ENCODE results near the gene TTLL11.

TTLL11 gene

DNA sequence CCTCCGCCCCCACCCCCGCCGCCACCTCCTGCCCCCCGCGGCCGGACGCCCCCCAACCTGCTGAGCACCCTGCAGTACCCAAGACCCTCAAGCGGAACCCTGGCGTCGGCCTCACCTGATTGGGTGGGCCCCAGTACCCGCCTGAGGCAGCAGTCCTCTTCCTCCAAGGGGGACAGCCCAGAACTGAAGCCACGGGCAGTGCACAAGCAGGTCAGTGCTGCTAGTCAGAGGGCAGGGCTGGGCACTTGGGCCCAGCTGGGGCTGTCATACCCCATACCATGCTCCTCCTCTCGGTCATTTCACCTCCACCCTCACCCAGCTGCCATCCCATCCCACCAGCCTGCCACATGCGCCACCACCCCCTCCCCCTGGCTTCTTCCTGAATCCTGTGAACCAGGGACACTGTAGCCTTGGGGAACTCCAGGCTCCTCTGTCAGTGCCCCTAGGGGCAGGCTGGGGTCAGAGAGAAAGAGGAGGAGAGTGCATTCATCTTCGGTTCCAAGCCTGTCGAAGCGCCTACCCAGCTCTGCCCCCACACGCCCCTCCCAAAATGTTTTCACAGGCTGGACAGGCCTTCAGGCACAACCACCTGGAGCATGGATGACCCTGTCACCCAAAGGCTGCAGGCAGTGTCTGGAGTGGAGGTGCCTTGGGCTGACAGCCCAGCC is 319.7 kb downstream of the TTLL11 start:
- no peak for DNase-seq (ENCODE audit: low spot score)

GRCh38 chr9:121772600-121773285 is 320.4 kb downstream of the TTLL11 start:
- DNase-seq (ENCODE audit: low spot score) = no peak

Data from germinal center (tissue), 1 donor.